ENCODE measurements around the gene RPL7A. TPM values are rescaled to one million over a fixed set of nuclear protein-coding genes. Genes with fewer than 3 reads are reported as not detected.

The RPL7A gene
- total RNA-seq, 4 donors from 2014 or later = 1,001 to 1,630 (median 1,510) TPM

GRCh38 chr9:133367221-133367620, 19.2 kb downstream of the RPL7A start:
- H3K4me1 ChIP-seq = peaks cover 46 to 47% of the 10 kb centered on the region in 2 donors
- DNase-seq (no peak), ATAC-seq (no peak)
- TF ChIP-seq, protein P1, sequence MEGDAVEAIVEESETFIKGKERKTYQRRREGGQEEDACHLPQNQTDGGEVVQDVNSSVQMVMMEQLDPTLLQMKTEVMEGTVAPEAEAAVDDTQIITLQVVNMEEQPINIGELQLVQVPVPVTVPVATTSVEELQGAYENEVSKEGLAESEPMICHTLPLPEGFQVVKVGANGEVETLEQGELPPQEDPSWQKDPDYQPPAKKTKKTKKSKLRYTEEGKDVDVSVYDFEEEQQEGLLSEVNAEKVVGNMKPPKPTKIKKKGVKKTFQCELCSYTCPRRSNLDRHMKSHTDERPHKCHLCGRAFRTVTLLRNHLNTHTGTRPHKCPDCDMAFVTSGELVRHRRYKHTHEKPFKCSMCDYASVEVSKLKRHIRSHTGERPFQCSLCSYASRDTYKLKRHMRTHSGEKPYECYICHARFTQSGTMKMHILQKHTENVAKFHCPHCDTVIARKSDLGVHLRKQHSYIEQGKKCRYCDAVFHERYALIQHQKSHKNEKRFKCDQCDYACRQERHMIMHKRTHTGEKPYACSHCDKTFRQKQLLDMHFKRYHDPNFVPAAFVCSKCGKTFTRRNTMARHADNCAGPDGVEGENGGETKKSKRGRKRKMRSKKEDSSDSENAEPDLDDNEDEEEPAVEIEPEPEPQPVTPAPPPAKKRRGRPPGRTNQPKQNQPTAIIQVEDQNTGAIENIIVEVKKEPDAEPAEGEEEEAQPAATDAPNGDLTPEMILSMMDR (IDR thresholded peaks at IDR 0.05 in 4 of 5, conservative IDR thresholded peaks at IDR 0.05 in 1 of 5) = no peak
- no peak for TF ChIP-seq POLR2A (IDR thresholded peaks at IDR 0.05)
- H3K9me3 ChIP-seq = no peaks in the 10 kb centered on the region
- no peak overlapping the region for H3K27ac ChIP-seq
- peaks cover 0 to 49% of the 10 kb centered on the region in 2 donors for H3K36me3 ChIP-seq
- intact Hi-C loops (cut with DNase I; ENCODE audit: low total_unique reads) (no loop called here), in situ Hi-C loops (cut with MboI; ENCODE audit: low sequenced_read_pairs in 4 of 4) (no loop called here)
- H3K4me3 ChIP-seq = no peak overlapping the region
- no peaks in the 10 kb centered on the region for H3K27me3 ChIP-seq

GRCh38 chr9:133367778-133368177, 19.8 kb downstream of the RPL7A start:
- no peak for ATAC-seq
- H3K36me3 ChIP-seq = peaks cover 0 to 43% of the 10 kb centered on the region in 2 donors

DNA sequence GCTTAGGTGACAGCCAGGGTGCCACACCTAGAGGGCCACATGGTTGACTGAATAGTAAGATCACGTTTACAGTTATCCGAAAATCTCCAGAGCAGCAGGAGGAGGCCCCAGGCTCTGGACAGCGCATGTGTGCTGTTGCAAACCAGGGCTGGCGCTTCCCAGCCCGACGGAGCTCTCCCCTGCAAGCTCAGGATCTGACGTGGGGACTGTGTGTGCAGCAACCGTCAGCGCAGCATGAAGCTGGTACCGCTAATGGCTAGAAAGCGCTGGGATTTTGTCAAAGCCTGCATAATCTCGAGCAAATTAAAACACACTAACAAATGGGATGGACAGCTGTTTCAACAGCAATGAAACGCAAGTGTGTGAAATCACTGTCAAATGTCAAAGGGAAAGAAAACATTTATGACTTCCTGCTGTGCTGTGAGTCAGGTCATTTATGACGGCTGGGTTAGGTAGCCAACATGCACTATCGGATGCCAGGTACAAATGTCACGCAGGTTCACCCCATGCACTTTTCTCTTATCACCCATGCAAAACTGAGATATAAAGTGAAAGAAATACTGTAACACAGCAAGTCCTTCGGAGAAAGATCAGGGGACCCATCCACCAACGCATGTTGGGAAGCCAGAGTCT, 20.3 kb downstream of the RPL7A start:
- Histone ChIP-seq H3K36me3 (peaks cover 0 to 38% of the 10 kb centered on the region in 2 donors), H3K4me3 (peak overlapping the region in 1 of 4 donors; percentile 10), H3K9me3 (no peaks in the 10 kb centered on the region), H3K27ac (peak overlapping the region in 3 of 4 donors; percentile 12 to 56 (median 17)), H3K27me3 (no peaks in the 10 kb centered on the region), H3K4me1 (peaks cover 54 to 57% of the 10 kb centered on the region in 2 donors)
- DNase-seq (no peak), ATAC-seq (peak in 1 of 2 donors; percentile 48)
- intact Hi-C loops (cut with DNase I; ENCODE audit: low total_unique reads) = no loop called here
- in situ Hi-C loops (cut with MboI; ENCODE audit: low sequenced_read_pairs in 4 of 4) = no loop called here
- TF ChIP-seq, protein P1 (IDR thresholded peaks at IDR 0.05 in 4 of 5, conservative IDR thresholded peaks at IDR 0.05 in 1 of 5) = no peak
- no peak for TF ChIP-seq POLR2A (IDR thresholded peaks at IDR 0.05)

More at GRCh38 chr9:133367778-133368177, 19.8 kb downstream of the RPL7A start:
- in situ Hi-C loops (cut with MboI; ENCODE audit: low sequenced_read_pairs in 4 of 4) = no loop called here
- Histone ChIP-seq H3K27me3 (no peaks in the 10 kb centered on the region), H3K4me1 (peaks cover 51 to 52% of the 10 kb centered on the region in 2 donors), H3K27ac (peak overlapping the region in 3 of 4 donors; percentile 7 to 56 (median 12)), H3K9me3 (no peaks in the 10 kb centered on the region), H3K4me3 (no peak overlapping the region)
- intact Hi-C loops (cut with DNase I; ENCODE audit: low total_unique reads) = no loop called here
- no peak for TF ChIP-seq POLR2A (IDR thresholded peaks at IDR 0.05)
- TF ChIP-seq, protein P1 (IDR thresholded peaks at IDR 0.05 in 4 of 5, conservative IDR thresholded peaks at IDR 0.05 in 1 of 5) = no peak
- DNase-seq = no peak

DNA sequence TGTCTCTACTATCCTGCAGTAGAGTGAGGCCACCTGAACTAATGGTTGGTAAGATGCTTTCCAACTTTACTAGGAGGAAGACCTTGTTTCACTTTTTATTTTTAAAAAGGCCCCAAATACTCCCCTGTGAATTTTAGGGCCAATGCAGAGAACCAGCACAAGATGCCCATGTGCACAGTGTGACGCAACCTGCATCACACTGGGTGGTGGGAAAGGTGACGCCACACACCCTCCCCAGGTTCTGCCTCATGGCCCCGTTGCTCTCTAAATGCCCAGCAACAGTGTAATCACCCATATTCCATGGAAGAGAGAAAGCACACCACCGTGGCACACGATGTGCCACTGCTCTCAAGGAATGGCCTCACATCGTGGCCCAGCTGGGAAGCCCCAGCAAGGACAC, 21.4 kb downstream of the RPL7A start:
- H3K36me3 ChIP-seq = peaks cover 0 to 28% of the 10 kb centered on the region in 2 donors
- in situ Hi-C loops (cut with MboI; ENCODE audit: low sequenced_read_pairs in 4 of 4) = no loop called here

More for the DNA sequence above, 21.4 kb downstream of the RPL7A start:
- TF ChIP-seq POLR2A (IDR thresholded peaks at IDR 0.05) = no peak
- TF ChIP-seq, protein P1 (IDR thresholded peaks at IDR 0.05 in 4 of 5, conservative IDR thresholded peaks at IDR 0.05 in 1 of 5) = no peak
- Histone ChIP-seq H3K27ac (peak overlapping the region in 3 of 4 donors; percentile 6 to 56 (median 17)), H3K9me3 (no peaks in the 10 kb centered on the region), H3K27me3 (no peaks in the 10 kb centered on the region), H3K4me3 (no peak overlapping the region), H3K4me1 (peaks cover 60 to 64% of the 10 kb centered on the region in 2 donors)
- intact Hi-C loops (cut with DNase I; ENCODE audit: low total_unique reads) = no loop called here
- DNase-seq (no peak), ATAC-seq (no peak)
